Stimulated activated CD8-positive, alpha-beta memory T cell treated with anti-CD3 and anti-CD28 coated beads, Interleukin-15, amount 100 ng/mL, for 24 hours (primary cell): ENCODE data around the gene MRPL11.

ENCODE experiments used
- DNase-seq: peaks from one replicate; pipeline ENCODE4 v3.0.0-alpha.2; 2020; ENCODE audit warnings: low read depth

MRPL11 gene

GRCh38 chr11:66438504-66439466, at the start of gene MRPL11:
Gene MRPL11, minus strand, starts transcription at chr11:66438848. Its CDS starts 94 bp downstream, at chr11:66438754.
- peak; percentile 53 for DNase-seq

- no peak for DNase-seq
Observed at GRCh38 chr11:66484806-66485380, 46.2 kb upstream of the MRPL11 start.

- DNase-seq: peak; percentile 80
Observed at GRCh38 chr11:66480117-66480938, 41.7 kb upstream of the MRPL11 start, which contains the start of gene DPP3. Gene DPP3, plus strand, starts transcription at chr11:66480434. Its CDS starts 1,767 bp downstream, at chr11:66482201.

GRCh38 chr11:66479394-66480116, 40.9 kb upstream of the MRPL11 start:
- DNase-seq: no peak

GRCh38 chr11:66478729-66479393, 40.2 kb upstream of the MRPL11 start:
- no peak for DNase-seq

- no peak for DNase-seq
Observed at GRCh38 chr11:66477263-66478201, 38.9 kb upstream of the MRPL11 start.

GRCh38 chr11:66476841-66477251, 38.2 kb upstream of the MRPL11 start:
- no peak for DNase-seq

GRCh38 chr11:66476173-66476840, 37.7 kb upstream of the MRPL11 start:
- no peak for DNase-seq

GRCh38 chr11:66475349-66476172, 36.9 kb upstream of the MRPL11 start:
- no peak for DNase-seq

- no peak for DNase-seq
Observed at GRCh38 chr11:66473608-66474515, 35.2 kb upstream of the MRPL11 start.

GRCh38 chr11:66473167-66473566, 34.5 kb upstream of the MRPL11 start:
- DNase-seq: no peak

GRCh38 chr11:66472054-66472453, 33.4 kb upstream of the MRPL11 start:
- DNase-seq: no peak

GRCh38 chr11:66471142-66471541, 32.5 kb upstream of the MRPL11 start:
- DNase-seq: no peak

GRCh38 chr11:66470015-66470414, 31.4 kb upstream of the MRPL11 start:
- no peak for DNase-seq

- no peak for DNase-seq
Observed at GRCh38 chr11:66469441-66469840, 30.8 kb upstream of the MRPL11 start.

- DNase-seq: no peak
Observed at GRCh38 chr11:66468691-66469090, 30.0 kb upstream of the MRPL11 start.

- no peak for DNase-seq
Observed at GRCh38 chr11:66467756-66468155, 29.1 kb upstream of the MRPL11 start.
